OCI-LY3 (cell line): Measurements from ENCODE around the gene SPG21.

ENCODE experiments used
- H2AFZ ChIP-seq: fragments of 200-600, 300-600 bp; shearing (Covaris generic); 2 replicates; pipeline ENCODE4 v1.6.0; 2014; ENCODE audit warnings: antibody characterized with exemption, low read depth, low read length
- H3K27ac ChIP-seq: fragments of 200-600, 300-600 bp; sonication (generic); 2 replicates; pipeline ENCODE4 v1.5.1; 2014; ENCODE audit warnings: mild to moderate bottlenecking, low read length, moderate library complexity, mixed read lengths
- H3K27me3 ChIP-seq: fragments of 200-600, 300-600 bp; sonication (generic); 2 replicates; pipeline ENCODE4 v1.6.1; 2014; ENCODE audit warnings: low read depth, low read length, mixed read lengths
- H3K36me3 ChIP-seq: fragments of 200-600, 300-600 bp; sonication (generic); replicated peaks from 2 replicates; pipeline ENCODE3; 2014; ENCODE audit warnings: low read depth, low read length, mixed read lengths
- H3K4me1 ChIP-seq: fragments of 300-600, 200-600 bp; sonication (generic); 2 replicates; pipeline ENCODE4 v1.6.1; 2014; ENCODE audit warnings: low read length, mixed read lengths
- H3K4me2 ChIP-seq: fragments of 200-600, 300-600 bp; sonication (generic); 2 replicates; pipeline ENCODE4 v1.6.1; 2014; ENCODE audit warnings: low read length, mixed read lengths
- H3K4me3 ChIP-seq: fragments of 300-600, 200-600 bp; sonication (generic); 2 replicates; pipeline ENCODE4 v1.5.1; 2014; ENCODE audit warnings: antibody characterized with exemption, mild to moderate bottlenecking, low read length, moderate library complexity
- H3K79me2 ChIP-seq: fragments of 300-600, 200-600 bp; shearing (Covaris generic); 2 replicates; pipeline ENCODE4 v1.6.1; 2014; ENCODE audit warnings: mild to moderate bottlenecking, low read length, mixed read lengths
- H3K9ac ChIP-seq: fragments of 300-600, 200-600 bp; shearing (Covaris generic); 2 replicates; pipeline ENCODE4 v1.6.0; 2014; ENCODE audit warnings: mild to moderate bottlenecking, low read length, moderate library complexity
- H3K9me3 ChIP-seq: fragments of 200-600, 300-600 bp; shearing (Covaris generic); 2 replicates; pipeline ENCODE4 v1.6.1; 2014; ENCODE audit warnings: low read length, mixed read lengths; ENCODE audit not compliant: insufficient read depth
- H4K20me1 ChIP-seq: fragments of 200-600, 300-600 bp; sonication (generic); 2 replicates; pipeline ENCODE4 v1.6.1; 2016; ENCODE audit warnings: low read length, mixed read lengths; ENCODE audit not compliant: insufficient read depth
- CTCF ChIP-seq: fragments of 200-600, 300-600 bp; sonication (generic); IDR thresholded peaks from 2 replicates; pipeline ENCODE4 v1.5.1; 2014; ENCODE audit warnings: antibody characterized with exemption, low read length, low read depth
- EZH2phosphoT487 ChIP-seq: fragments of 200-600 bp; shearing (Covaris generic); IDR thresholded peaks from 2 replicates; pipeline ENCODE4 v1.6.1; 2018; ENCODE audit warnings: antibody characterized with exemption, mixed run types, low read depth

The SPG21 gene

GRCh38 chr15:65004993-65005392 is 15.3 kb upstream of the SPG21 start:
- Histone ChIP-seq H3K27me3 (no peaks in the 10 kb centered on the region), H3K4me3 (no peak overlapping the region), H3K9me3 (no peaks in the 10 kb centered on the region), H3K9ac (no peak overlapping the region), H2AFZ (no peak overlapping the region), H3K4me1 (no peaks in the 10 kb centered on the region), H3K79me2 (no peaks in the 10 kb centered on the region), H3K36me3 (peaks cover 8% of the 10 kb centered on the region), H3K27ac (no peak overlapping the region), H4K20me1 (no peaks in the 10 kb centered on the region), H3K4me2 (no peak overlapping the region)
- TF ChIP-seq EZH2phosphoT487 (no peak), CTCF (no peak)

GRCh38 chr15:64997745-64998375 is 8.1 kb upstream of the SPG21 start:
- Histone ChIP-seq H3K4me3 (no peak overlapping the region), H3K27me3 (no peaks in the 10 kb centered on the region), H3K36me3 (no peaks in the 10 kb centered on the region), H2AFZ (no peak overlapping the region), H3K4me2 (no peak overlapping the region), H3K79me2 (no peaks in the 10 kb centered on the region), H3K9me3 (no peaks in the 10 kb centered on the region), H3K27ac (no peak overlapping the region), H3K4me1 (no peaks in the 10 kb centered on the region), H4K20me1 (no peaks in the 10 kb centered on the region), H3K9ac (no peak overlapping the region)
- no peak for TF ChIP-seq EZH2phosphoT487
- no peak for TF ChIP-seq CTCF

GRCh38 chr15:64997066-64997465 is 7.4 kb upstream of the SPG21 start:
- H3K9me3 ChIP-seq: no peaks in the 10 kb centered on the region
- TF ChIP-seq CTCF (no peak), EZH2phosphoT487 (no peak)
- no peak overlapping the region for H3K27ac ChIP-seq
- no peaks in the 10 kb centered on the region for H3K36me3 ChIP-seq
- H3K4me1 ChIP-seq: no peaks in the 10 kb centered on the region
- H3K4me3 ChIP-seq: no peak overlapping the region
- no peak overlapping the region for H2AFZ ChIP-seq
- H3K9ac ChIP-seq: no peak overlapping the region
- H4K20me1 ChIP-seq: no peaks in the 10 kb centered on the region
- H3K4me2 ChIP-seq: no peak overlapping the region
- no peaks in the 10 kb centered on the region for H3K27me3 ChIP-seq
- H3K79me2 ChIP-seq: no peaks in the 10 kb centered on the region

GRCh38 chr15:64993290-64993689 is 3.6 kb upstream of the SPG21 start:
- H3K9me3 ChIP-seq: no peaks in the 10 kb centered on the region
- no peak overlapping the region for H3K4me3 ChIP-seq
- H4K20me1 ChIP-seq: no peaks in the 10 kb centered on the region
- peaks cover 1% of the 10 kb centered on the region for H3K36me3 ChIP-seq
- no peaks in the 10 kb centered on the region for H3K27me3 ChIP-seq
- H3K9ac ChIP-seq: no peak overlapping the region
- H3K79me2 ChIP-seq: peaks cover 14% of the 10 kb centered on the region
- 0 out of 2 replicates have a peak overlapping the region, but pooled peaks have one; percentile 14 for H2AFZ ChIP-seq
- H3K27ac ChIP-seq: no peak overlapping the region
- peaks cover 12% of the 10 kb centered on the region for H3K4me1 ChIP-seq
- TF ChIP-seq CTCF (no peak), EZH2phosphoT487 (no peak)
- no peak overlapping the region for H3K4me2 ChIP-seq
